Skin of body (tissue), 2 donors: ENCODE results near the gene MTR. TPM values are rescaled to one million over a fixed set of nuclear protein-coding genes. Genes with fewer than 3 reads are reported as not detected.

Experiments used
- DNase-seq: peaks from one replicate; lab custom pipeline; 2025; lab: John Stamatoyannopoulos, UW
- total RNA-seq: library from RNA; depleted of rRNA; stranded (reverse); fragments of >200 nt; gene quantifications from one replicate; pipeline ENCODE4 v1.2.3, GENCODE V29; 2014

Gene MTR
- total RNA-seq, 1 donor from 2014 or later, result 27.9 TPM

- no peak for DNase-seq
Observed at GRCh38 chr1:236774926-236775325, 20.2 kb upstream of the MTR start.

GRCh38 chr1:236779312-236779711 lies 15.8 kb upstream of the MTR start:
- no peak for DNase-seq

GRCh38 chr1:236785477-236785876 lies 9.6 kb upstream of the MTR start:
- no peak for DNase-seq

GRCh38 chr1:236786453-236786852 lies 8.6 kb upstream of the MTR start:
- DNase-seq, result no peak

- no peak for DNase-seq
Observed at GRCh38 chr1:236794585-236795034, 482 bp upstream of the MTR start.

- DNase-seq, result peak; percentile 36
Observed at GRCh38 chr1:236795757-236796667, 920 bp downstream of the MTR start.

- DNase-seq, result no peak
Observed at GRCh38 chr1:236799001-236799400, 3.9 kb downstream of the MTR start.

- no peak for DNase-seq
Observed at GRCh38 chr1:236800002-236800620, 5.0 kb downstream of the MTR start.

GRCh38 chr1:236800623-236801022 lies 5.5 kb downstream of the MTR start:
- DNase-seq, result no peak

GRCh38 chr1:236802264-236802663 lies 7.2 kb downstream of the MTR start:
- DNase-seq, result no peak

GRCh38 chr1:236806634-236807033 lies 11.5 kb downstream of the MTR start:
- no peak for DNase-seq

- DNase-seq, result no peak
Observed at GRCh38 chr1:236808005-236808404, 12.9 kb downstream of the MTR start.

GRCh38 chr1:236808564-236809130 lies 13.6 kb downstream of the MTR start:
- DNase-seq, result no peak

- no peak for DNase-seq
Observed at GRCh38 chr1:236809148-236809547, 14.1 kb downstream of the MTR start.

GRCh38 chr1:236810018-236810417 lies 14.9 kb downstream of the MTR start:
- DNase-seq, result no peak

GRCh38 chr1:236812334-236813030 lies 17.4 kb downstream of the MTR start:
- no peak for DNase-seq

GRCh38 chr1:236815941-236816340 lies 20.8 kb downstream of the MTR start:
- DNase-seq, result no peak

- DNase-seq, result no peak
Observed at GRCh38 chr1:236819856-236820255, 24.8 kb downstream of the MTR start.

GRCh38 chr1:236821091-236821627 lies 26.1 kb downstream of the MTR start:
- no peak for DNase-seq

- DNase-seq, result no peak
Observed at GRCh38 chr1:236823559-236823958, 28.5 kb downstream of the MTR start.

GRCh38 chr1:236829085-236829484 lies 34.0 kb downstream of the MTR start:
- DNase-seq, result no peak

GRCh38 chr1:236830116-236830515 lies 35.0 kb downstream of the MTR start:
- no peak for DNase-seq
